A549 treated with CpdA at 1 μM for 4 hours (cell line): Measurements from ENCODE around the gene ST13. TPM values are rescaled to one million over a fixed set of nuclear protein-coding genes. Genes with fewer than 3 reads are reported as not detected.

Experiments
- total RNA-seq: library from RNA; stranded (reverse); fragments of 200-300 nt; extraction: Qiagen RNA extraction; gene quantifications from 5 replicates; pipeline ENCODE4 v1.2.3, GENCODE V29; 2022; ENCODE audit warnings: low read depth

ST13 gene
- 158 to 177 TPM (median 163 TPM) in 5 replicates for total RNA-seq

GRCh38 chr22:40856513-40857308 lies at the start of gene ST13, which contains the start of gene XPNPEP3:
Gene ST13, minus strand, starts transcription at chr22:40856639. Its CDS starts 99 bp downstream, at chr22:40856540.
Gene XPNPEP3, plus strand, starts transcription at chr22:40857148. Its CDS starts 34 bp downstream, at chr22:40857182.

GRCh38 chr22:40862013-40862412 lies 5.6 kb upstream of the ST13 start, which contains the start of gene DNAJB7:
Gene DNAJB7, minus strand, starts transcription at chr22:40862113. Its CDS starts 119 bp downstream, at chr22:40861994.

GRCh38 chr22:40818747-40819598 lies 37.5 kb downstream of the ST13 start, which contains the start of gene SLC25A17:
Gene SLC25A17, minus strand, starts transcription at chr22:40819346. Its CDS starts 98 bp downstream, at chr22:40819248.

Other genes with a start within 250 kb of the ST13 start
- 36.3 to 44.4 TPM (median 39.0 TPM) in 5 replicates for gene MRTFA, start 219.9 kb downstream of the ST13 start, total RNA-seq
- not detected in 5 replicates for gene MCHR1, start 177.2 kb downstream of the ST13 start, total RNA-seq
- gene SLC25A17, start 37.3 kb downstream of the ST13 start, total RNA-seq: 22.2 to 25.0 TPM (median 23.0 TPM) in 5 replicates
- 7.0 to 10.0 TPM (median 8.3 TPM) in 5 replicates for gene XPNPEP3, start 509 bp upstream of the ST13 start, total RNA-seq
- not detected in 5 replicates for gene DNAJB7, start 5.5 kb upstream of the ST13 start, total RNA-seq
- 50.5 to 55.1 TPM (median 54.3 TPM) in 5 replicates for gene RBX1, start 94.7 kb upstream of the ST13 start, total RNA-seq
- 18.2 to 29.9 TPM (median 19.9 TPM) in 5 replicates for gene EP300, start 236.0 kb upstream of the ST13 start, total RNA-seq